ENCODE data around the gene EPB41L3.

The EPB41L3 gene

GRCh38 chr18:5543773-5544389 is at the start of gene EPB41L3:
Gene EPB41L3, minus strand, starts transcription at chr18:5543997. Its CDS starts 54,814 bp downstream, at chr18:5489183.
- DNase-seq = peak; percentile 77

- DNase-seq = no peak
Observed at GRCh38 chr18:5588529-5588928, 44.7 kb upstream of the EPB41L3 start.

DNA sequence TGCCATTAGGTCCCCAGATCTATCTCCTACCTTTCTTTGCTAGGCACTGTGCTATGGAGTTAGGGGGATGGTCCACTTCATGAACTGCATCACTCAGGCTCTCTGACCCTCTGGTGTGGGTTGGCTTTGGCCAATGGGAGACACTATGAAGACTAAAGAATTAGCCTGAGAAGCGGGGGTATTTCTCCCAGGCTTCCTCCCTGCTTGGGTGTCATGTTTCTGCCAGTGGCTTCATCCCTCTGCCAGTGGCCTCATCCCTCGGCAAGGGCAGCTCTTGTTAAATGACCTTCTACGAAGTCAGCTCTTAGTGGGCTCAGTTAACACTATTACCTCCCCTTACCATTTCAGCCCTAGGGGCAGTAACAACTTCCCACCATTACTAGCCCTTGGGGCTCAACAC is 41.9 kb upstream of the EPB41L3 start:
- DNase-seq = no peak

GRCh38 chr18:5584746-5585417 is 41.1 kb upstream of the EPB41L3 start:
- no peak for DNase-seq

DNA sequence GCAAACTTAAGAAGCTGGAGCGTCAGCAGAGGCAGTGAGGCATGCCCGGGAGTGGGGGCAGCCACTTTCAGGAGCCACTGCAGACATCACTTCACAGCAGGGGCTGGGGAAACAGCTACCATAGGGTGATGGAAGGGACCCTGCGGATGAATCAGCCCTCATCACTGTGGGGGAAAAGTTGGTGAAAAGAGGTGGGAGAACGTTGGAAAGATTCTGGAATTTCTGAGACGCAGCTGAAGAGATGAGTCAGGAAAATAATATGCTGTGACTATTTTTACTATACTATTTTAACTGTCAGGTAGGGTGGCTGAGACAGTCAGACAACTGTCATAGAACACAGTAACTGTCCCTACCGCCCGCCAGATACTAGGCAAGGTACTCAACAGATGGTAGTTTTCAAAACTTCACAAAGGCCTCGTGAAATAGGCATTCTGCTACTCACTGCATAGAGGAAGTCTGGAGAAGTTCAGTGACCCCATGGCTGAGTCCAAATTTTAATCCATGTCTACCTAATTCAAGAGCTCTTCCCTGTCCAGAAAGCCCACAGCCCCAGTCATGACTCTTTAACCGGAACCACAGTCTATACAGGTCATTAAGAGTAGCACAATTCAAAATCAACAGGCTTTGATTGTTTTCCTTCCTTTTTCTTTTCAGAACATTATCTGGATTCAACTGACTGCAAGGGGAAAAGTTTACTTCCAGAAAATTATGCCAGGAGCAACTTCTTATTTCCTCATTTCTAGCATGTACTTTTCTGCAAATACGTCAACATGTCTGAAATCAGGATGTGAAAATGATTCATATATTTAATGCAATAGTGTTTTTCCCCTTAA is 39.3 kb upstream of the EPB41L3 start:
- DNase-seq = no peak

GRCh38 chr18:5582076-5582475 is 38.3 kb upstream of the EPB41L3 start:
- DNase-seq = peak; percentile 44

DNA sequence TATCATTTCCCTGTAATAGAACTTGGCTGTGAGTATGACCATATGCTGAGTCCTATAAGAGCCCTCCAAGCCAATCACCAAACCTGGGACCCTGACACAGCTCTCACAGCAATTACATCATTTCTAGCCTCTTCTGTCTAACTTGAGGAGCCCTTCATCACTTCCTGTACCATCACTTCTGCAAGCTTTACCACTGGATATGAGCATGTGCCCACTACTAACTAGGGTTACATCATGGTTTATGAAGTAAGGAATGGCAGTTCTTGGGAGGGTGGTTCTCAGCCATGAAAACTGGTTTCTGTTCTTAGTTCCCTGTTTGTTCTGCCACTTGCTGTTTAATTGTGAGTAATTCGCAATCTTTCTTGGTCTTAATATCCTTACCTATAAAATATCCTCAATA is 31.0 kb upstream of the EPB41L3 start:
- DNase-seq = no peak

GRCh38 chr18:5571666-5572065 is 27.9 kb upstream of the EPB41L3 start:
- peak; percentile 71 for DNase-seq

DNA sequence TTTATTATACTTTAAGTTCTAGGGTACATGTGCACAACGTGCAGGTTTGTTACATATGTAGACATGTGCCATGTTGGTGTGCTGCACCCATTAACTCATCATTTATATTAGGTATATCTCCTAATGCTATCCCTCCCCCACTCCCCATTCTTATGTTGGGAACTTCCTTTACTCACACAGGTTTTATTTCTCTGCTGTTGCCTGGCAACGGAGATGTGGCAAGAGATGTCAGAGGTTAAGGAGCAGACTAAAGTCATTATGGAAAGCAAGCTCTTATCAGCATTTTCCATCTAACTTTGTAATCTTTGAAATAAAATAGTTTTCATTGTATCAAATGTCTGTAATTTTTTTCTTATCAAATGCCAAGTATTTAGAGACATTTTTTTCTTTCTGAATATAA is 26.8 kb upstream of the EPB41L3 start:
- peak; percentile 36 for DNase-seq

GRCh38 chr18:5568416-5568815 is 24.6 kb upstream of the EPB41L3 start:
- DNase-seq = no peak

DNA sequence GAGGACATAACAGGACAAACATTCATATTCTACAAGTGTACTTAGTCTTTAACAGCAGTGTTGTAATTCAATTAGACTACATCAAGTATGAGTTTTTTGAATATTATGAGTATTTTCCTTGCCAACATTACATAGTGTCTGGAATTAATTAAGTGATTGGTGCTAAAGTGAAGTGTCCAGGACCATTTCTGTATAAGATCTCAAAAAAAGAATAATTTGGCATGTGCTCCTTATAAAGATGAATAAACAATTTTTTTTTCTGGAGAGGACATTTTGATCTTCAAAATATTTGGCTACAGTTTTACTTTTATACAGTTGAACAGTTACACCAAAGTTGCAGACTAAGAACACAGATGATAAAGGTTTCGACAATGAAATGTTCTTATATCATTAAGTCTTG is 15.1 kb upstream of the EPB41L3 start:
- DNase-seq = no peak

GRCh38 chr18:5556310-5556974 is 12.6 kb upstream of the EPB41L3 start:
- DNase-seq = no peak

- no peak for DNase-seq
Observed at GRCh38 chr18:5554629-5555028, 10.8 kb upstream of the EPB41L3 start.

DNA sequence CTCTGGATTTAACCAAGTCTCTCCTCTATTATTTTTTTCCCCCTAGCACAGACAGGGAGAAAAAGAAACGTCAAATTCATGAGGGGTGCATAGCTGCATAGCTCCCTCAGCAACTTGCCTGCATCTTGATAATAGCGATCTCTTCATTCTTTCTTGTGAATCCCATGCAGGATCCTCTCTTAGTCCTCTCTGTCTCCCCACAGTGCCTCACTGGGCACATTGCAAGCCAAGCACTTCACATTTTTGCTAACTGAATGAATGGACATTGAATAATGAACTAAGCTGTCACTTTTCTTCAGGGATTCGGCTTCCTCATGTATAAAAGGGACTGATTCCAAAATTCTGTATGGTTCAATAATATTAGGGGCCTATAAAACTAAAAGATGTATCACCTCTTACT is 2.9 kb upstream of the EPB41L3 start:
- DNase-seq = peak; percentile 46

DNA sequence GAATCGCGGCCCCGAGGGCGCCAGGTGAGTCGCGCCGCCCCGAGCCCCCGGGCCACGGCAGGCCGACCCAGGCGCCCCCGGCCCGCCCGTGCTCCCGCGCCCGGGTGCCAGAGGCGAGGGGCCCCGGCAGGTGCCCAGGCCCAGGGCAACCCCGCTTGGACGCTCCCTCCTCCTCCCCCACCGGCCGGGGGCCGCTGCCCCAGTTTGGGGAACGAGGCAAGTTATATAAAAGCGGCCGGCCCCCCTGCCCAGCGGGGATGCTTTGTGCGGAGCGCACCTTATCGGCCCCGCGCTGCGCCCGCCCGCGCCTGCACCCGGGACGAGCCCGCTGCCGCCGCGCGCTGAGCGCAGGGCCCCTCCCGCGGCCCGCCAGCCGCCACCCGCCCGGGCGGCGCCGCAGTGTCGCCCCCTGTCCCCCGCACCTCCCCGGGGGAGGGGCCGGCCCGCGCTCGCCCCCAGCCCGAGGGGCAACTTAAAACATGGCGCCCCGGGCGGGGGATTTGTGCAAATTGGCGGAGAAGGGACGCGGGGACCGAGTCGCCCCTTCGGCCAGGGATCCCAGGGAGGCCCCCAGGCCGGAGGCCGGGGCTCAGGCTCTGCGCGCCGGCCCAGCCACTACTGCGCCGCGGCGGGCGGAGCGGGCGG is 639 bp downstream of the EPB41L3 start:
- peak; percentile 59 for DNase-seq

GRCh38 chr18:5542515-5543035 is 1.2 kb downstream of the EPB41L3 start:
- peak; percentile 62 for DNase-seq

DNA sequence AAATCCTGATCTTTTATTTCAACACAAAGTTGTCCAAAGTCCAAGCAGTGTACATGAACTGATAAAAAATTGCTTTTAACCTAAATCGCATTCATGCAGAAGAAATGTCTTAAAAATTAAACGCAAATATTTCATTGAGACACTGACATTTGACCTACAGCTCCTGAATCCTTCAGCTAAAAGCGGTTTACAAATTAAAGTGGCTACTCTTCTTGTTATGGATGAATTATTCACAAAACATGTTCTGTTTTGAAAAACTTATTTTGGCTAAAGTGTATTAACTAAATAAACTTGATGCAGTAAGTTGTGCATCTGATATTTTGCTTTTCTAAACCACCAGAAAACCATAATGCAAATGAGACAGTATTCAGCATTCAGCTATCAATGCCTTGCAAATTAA is 2.2 kb downstream of the EPB41L3 start:
- no peak for DNase-seq

DNA sequence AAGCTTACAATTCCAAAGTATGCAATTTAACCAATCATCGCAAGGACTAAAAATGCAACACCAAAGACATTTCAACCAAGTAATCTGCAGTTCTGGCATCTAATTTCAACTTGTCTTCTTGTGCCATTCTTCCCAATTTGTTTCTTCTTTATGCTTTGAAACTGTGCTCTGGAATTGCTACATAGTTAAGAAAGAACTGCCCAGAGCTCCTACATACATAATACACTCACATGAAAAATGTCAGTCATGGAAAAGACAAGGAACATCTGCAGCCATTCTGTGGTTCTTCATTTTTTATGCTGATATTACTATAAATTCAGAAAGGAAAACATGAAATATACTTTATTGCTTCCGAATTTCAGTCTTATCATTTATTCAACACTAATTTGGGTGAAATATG is 4.4 kb downstream of the EPB41L3 start:
- DNase-seq = no peak

DNA sequence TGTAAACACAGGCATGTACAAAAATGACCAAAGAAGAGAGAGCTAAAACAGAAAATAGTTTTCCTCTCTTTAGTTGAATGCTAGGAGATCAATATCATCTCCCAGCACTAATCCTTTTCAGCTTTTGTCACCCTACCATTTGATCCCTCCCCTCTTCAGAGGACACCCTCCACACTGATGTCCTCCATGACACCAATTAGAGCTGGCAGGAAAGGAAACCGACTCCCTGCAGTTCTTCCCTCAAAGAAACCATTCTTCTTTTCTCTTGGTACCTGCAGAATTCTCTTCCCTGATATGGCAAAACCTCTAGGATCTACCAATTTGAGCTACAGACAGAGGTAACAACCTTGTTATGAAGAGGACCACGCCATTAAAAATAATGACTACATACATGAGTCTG is 5.3 kb downstream of the EPB41L3 start:
- DNase-seq = no peak

DNA sequence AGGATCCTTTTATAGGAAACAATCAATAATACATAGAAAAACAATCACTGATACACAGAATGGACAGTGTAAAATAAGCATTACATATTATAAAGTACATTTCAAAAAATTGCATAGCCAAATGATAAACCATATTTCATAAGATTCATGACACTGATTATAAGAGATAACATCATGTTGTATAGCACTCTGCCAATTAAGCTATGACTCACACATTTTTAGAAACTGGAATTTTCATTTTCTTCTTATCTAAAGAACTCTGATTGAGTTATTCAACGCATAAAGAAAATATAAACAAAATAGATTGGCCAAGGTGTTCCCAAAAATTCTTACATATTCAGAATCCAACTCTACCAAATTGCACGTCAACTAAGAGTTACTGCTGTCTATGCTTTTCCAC is 5.9 kb downstream of the EPB41L3 start:
- DNase-seq = no peak

DNA sequence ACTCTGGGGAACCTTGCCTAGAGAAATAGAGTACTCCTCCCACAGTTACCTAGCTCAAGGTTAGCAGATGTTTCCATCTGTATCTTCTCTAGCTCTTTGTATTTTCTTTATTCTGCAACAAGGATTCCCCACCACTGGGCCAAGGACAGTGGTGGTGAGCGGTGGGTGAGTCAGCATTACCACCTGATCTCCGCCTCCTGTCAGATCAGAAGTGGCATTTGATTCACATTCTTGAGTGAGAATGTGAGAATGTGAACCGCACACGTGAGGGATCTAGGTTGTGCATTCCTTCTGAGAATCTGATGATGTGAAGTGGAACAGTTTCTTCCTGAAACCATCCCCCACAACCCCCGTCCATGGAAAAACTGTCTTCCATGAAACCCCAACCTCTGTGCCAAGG is 9.0 kb downstream of the EPB41L3 start:
- no peak for DNase-seq

- DNase-seq = no peak
Observed at GRCh38 chr18:5532066-5532465, 11.7 kb downstream of the EPB41L3 start.

Data from right hindlimb (tissue), 1 donor.